GM21825 (cell line): Measurements from ENCODE around the gene DDX3X.
"Not testable (repeated sequence)": the region's sequence is repeated elsewhere in the genome, so short reads cannot be mapped to it uniquely, and the experiment has no call there.

Experiments
- ATAC-seq: cut with Tn5 transposase; IDR thresholded peaks from one replicate; pipeline ENCODE4 v1.9.1; 2021; ENCODE audit warnings: mild to moderate bottlenecking, moderate library complexity; ENCODE audit not compliant: unreplicated experiment

DDX3X gene

GRCh38 chrX:41369152-41369551 is 35.2 kb downstream of the DDX3X start:
- ATAC-seq: no peak

- ATAC-seq: not testable (repeated sequence)
These were observed 37.6 kb downstream of the DDX3X start for GRCh38 chrX:41371575-41371974.

GRCh38 chrX:41373989-41374606 is 40.1 kb downstream of the DDX3X start:
- ATAC-seq: no peak

DNA sequence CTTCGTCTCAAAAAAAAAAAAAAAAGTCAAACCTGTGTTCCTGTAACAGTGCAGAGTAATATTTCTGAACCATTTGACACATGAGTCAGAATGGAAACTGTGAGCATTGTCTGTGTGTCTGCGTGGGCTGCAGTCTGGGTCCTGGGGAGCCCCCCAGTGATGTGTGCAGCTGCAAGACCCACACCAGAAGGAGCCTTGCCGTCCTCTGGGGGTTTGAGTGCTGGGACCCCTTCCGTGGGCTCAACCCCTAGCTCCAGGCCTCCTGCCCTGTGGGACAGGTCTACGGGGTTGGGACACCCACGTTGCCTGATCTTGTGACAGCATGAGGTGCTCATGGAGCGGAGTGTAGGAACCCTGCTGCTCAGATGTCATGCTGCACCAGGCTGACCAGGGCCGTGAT is 43.7 kb downstream of the DDX3X start:
- ATAC-seq: no peak

GRCh38 chrX:41381685-41382084 is 47.7 kb downstream of the DDX3X start:
- ATAC-seq: no peak

DNA sequence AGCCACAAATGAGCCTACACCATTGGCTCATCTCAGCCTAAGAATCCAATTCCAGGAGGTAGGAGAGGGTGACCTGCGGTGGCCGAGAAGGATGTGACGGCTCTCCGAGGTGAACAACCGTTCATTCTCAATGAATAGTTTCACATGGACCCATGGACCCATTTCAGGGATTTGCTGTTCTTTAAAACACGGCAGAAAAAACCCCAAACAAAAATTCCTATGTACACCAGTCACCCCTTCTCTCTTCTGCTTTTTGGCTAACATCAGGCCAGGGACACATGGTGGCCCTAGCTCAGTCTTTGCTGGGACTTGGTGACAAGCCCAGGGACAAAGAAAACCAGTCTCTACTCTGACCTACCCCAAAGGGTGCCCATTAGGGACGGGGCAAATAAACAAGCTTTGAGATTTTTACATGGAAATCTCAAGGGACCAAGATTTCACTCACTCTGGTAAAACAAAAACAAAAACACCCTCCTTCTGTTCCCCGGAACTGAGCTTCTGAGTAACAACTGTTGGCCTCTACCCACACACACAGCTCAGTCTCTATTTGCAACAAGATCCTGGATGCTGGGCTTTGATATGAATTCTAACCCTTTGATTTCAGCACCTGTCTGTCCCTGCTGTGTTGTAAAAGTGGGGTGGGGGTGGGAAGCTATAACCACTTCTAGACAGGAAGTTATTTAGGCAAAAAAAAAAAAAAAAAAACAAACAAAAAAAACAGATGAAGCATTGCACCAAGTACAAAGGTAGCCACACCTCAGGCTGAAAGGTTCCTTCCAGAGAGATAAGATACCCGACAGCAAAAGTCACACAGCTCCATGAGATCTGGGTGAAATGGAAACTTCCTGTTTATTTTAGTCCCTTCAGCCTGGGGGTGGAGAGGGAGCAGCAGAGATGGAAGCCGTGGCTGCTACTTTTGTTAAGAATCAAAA is 49.0 kb downstream of the DDX3X start:
- ATAC-seq: no peak

DNA sequence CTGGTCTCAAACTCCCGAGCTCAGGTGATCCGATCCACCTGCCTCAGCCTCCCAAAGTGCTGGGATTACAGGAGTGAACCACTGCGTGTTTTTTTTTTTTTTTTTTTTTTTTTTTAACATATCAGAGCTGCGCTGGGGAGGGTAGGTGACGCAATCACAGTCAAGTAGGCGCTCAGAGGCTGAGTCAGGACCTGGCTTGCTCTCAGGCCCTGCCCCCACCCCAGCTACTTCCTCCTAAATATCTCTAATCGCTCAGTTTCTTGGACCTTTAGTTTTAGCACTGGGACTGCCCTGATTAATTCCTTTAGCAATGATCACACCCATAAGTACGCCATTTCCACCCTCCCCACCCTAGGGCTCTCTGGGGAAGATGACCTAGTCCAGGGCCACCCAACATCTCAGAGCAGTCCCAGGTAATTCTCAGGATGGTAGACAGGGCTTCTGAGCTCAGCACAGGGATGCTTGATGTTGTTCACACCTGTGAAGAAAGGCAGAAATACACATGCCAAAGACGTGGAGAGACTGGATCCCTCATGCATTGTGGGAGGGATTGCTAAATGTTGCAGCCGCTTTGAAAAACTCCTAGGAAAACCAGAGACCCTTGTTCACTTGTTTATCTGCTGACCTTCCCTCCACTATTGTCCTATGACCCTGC is 50.2 kb downstream of the DDX3X start:
- ATAC-seq: no peak

DNA sequence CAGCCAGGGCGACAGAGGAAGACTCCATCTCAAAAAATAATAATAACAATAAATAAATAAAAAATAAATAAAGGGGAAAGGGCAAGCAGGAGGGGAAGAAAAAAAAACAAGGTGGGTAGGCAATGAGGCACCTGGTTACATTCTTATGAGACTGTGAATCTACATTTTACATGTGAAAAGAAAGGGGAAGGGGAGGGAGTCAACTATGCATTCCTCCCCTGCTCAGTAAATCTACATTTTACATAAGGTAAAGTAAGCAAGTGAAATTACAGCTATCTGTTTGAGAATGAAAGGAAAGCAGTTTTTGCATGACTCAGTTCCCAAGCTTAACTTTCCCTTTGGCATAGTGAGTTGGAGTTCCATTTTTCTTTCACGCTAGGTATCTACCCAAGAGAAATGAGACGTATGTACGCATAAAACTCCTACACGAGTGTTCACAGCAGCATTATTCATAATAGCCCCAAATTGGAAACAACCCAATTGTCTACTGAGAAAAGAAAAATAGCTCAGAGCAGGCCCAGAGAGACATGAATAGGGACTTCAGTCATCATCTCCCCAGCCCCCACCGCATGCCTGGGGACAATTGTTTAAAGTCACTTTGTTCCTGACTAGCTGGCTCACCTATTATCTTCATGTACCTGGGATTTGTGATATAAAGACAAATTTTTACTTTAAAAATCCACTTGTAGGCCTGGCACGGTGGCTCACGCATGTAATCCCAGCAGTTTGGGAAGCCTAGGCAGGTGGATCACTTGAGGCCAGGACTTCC is 52.4 kb downstream of the DDX3X start:
- ATAC-seq: no peak

DNA sequence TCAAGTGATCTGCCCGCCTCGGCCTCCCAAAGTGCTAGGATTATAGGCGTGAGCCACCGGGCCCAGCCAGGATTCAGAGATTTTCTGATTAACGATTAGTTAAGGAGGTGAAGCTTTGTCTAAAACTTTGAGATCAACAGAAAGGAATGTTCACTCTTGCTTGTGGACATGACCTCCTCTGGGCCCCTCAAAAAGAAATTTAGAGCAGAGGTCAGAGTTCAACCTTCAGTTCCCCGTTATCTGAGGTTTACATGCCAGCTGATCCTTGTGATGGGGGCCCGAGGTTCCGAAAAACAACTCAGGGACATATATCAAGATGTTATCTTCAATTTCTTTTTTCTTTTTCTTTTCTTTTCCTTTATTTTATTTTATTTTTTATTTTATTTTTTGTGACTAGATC is 54.6 kb downstream of the DDX3X start:
- no peak for ATAC-seq

- ATAC-seq: no peak
These were observed 55.4 kb downstream of the DDX3X start for GRCh38 chrX:41389311-41389888.

DNA sequence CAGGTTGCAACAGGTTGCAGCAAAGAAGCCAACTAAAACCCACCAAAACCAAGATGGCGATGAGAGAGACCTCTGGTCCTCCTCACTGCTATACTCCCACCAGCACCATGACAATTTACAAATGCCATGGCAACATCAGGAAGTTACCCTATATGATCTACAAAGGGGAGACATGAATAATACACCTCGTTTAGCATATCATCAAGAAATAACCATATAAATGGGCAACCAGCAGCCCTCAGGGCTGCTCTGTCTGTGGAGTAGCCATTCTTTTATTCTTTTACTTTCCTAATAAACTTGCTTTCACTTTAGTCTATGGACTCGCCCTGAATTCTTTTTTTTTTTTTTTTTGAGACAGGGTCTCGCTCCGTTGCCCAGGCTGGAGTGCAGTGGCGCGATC is 56.6 kb downstream of the DDX3X start:
- ATAC-seq: not testable (repeated sequence)

DNA sequence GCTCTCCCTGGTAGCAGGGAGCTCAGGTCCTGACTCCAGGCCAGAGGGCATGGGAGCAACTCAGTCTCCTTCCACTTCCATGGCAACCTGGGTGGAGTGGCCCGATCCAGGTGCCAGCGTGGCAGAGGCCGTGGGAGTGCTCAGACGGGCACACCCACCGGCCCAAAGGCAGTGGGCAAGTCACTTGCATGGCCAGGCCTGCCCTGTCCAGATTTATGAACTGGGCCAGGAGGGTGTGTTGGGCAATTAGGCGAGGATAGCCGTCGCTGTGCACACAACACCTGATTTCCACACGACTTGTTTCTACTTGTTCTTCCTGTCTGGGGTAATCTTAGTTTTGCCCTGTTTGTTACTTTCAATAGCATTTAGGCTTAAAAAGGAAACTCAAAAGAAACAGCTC is 57.6 kb downstream of the DDX3X start:
- ATAC-seq: no peak

DNA sequence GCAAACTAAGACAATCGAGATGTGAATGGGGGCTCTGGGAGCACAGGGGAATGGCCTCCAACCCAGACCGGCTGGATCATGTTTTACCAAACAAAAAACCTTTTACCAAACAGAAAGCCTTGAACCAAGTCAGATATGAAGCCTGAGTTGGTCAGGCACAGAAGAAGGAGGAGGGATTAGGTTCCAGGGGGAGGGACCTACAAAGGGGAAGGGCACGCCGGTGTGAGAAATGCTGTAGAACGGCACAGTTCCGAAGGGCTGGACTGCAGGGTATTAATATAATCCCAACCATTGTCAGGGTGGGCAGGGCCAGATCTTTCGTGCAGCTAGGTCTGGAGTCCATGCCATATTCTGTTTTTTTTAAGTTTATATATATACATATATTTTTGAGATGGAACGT is 60.3 kb downstream of the DDX3X start:
- ATAC-seq: no peak

- ATAC-seq: no peak
These were observed 63.3 kb downstream of the DDX3X start for GRCh38 chrX:41397219-41397618.

DNA sequence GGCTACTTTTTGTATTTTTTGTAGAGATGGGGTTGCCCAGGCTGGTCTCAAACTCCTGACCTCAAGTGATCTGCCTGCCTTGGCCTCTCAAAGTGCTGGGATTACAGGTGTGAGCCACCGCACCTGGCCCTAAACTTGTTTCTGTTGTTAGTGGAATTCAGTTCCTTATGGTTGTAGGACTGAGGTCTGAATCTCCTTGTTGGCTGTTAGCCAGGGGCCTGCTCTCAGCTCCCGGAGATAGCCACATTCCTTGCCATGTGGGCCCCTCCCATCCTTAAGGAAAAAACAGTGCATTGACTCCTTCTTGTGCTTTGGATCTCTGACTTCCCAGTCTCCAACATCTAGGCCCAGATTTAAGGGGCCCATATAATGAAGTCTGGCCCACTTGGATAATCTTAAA is 63.8 kb downstream of the DDX3X start:
- ATAC-seq: no peak

- ATAC-seq: not testable (repeated sequence)
These were observed 68.6 kb downstream of the DDX3X start for GRCh38 chrX:41402556-41402955.

DNA sequence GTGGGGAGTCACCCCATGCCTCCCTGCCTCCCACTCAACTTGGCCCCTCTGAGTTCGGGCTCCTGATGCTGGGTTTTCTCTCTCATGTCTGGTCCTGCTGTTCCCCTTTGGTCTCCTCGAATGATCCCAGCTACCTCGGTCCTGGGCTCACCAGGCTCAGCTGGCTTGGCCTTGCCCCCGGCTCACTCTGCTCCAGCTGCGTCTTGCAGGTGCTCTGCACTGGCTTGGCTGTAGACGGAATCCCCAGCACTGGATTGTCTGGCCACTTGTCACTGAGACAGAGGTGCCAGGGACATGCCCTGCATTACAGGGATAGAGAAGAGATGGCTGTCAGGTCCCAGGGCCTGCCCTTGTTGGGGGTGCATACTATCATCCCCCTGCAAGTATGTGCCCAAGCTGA is 71.6 kb downstream of the DDX3X start:
- no peak for ATAC-seq

DNA sequence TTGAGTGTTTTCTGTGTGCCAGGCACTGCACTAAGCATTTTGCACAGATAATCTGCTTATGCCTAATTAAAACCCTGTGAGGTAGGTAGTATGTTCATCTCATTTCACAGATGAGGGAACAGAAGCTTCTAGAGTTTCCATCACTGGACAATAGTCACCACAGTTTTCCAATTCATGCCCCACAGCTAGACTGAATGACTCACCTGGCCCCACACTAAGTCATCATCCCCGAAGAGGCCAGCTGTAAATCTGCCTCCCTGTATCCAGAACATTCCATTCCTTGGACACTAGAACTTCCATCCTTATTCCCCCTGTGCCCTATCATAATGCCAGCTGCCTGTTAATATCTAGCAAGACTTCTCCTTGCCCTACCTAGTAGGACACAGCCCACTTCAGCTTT is 72.2 kb downstream of the DDX3X start:
- ATAC-seq: no peak

- no peak for ATAC-seq
These were observed 73.9 kb downstream of the DDX3X start for GRCh38 chrX:41407816-41408215.

DNA sequence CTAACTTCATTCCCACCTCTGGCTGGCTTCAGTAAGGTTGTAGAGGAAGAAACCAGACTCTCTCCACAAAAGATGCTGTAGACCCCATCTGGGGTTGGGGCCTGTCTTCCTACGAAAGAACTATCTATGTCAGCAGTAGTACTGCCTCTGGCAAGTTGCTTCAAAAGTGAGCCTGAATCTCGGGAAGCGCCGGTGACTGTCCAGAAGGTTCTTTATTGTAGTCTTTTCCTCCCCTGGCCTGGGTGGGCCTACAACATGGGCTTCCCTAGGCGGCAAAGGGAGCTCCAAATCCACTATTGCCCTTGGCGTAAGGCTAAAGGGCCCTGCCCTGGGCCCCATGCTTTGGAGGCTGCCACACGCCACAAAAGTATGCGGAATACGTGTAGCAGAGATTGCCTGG is 74.6 kb downstream of the DDX3X start:
- ATAC-seq: no peak

- ATAC-seq: no peak
These were observed 75.0 kb downstream of the DDX3X start for GRCh38 chrX:41409006-41409405.
